Measurements from ENCODE around the gene TMEM129.

The TMEM129 gene

GRCh38 chr4:1743975-1744374 is 22.9 kb upstream of the TMEM129 start:
- DNase-seq = no peak

- DNase-seq = no peak
Measured at GRCh38 chr4:1743551-1743950, 22.4 kb upstream of the TMEM129 start.

GRCh38 chr4:1741208-1741607 is 20.1 kb upstream of the TMEM129 start:
- DNase-seq = no peak

- DNase-seq = no peak
Measured at GRCh38 chr4:1740021-1740545, 19.0 kb upstream of the TMEM129 start.

GRCh38 chr4:1739358-1739757 is 18.2 kb upstream of the TMEM129 start:
- no peak for DNase-seq

- DNase-seq = no peak
Measured at GRCh38 chr4:1738410-1738809, 17.3 kb upstream of the TMEM129 start.

- no peak for DNase-seq
Measured at GRCh38 chr4:1737666-1738065, 16.5 kb upstream of the TMEM129 start.

GRCh38 chr4:1736812-1737211 is 15.7 kb upstream of the TMEM129 start:
- no peak for DNase-seq

- no peak for DNase-seq
Measured at GRCh38 chr4:1735215-1735614, 14.1 kb upstream of the TMEM129 start.

- no peak for DNase-seq
Measured at GRCh38 chr4:1732911-1733310, 11.8 kb upstream of the TMEM129 start.

GRCh38 chr4:1731180-1731579 is 10.1 kb upstream of the TMEM129 start:
- DNase-seq = no peak

GRCh38 chr4:1730532-1731135 is 9.5 kb upstream of the TMEM129 start:
- DNase-seq = no peak

GRCh38 chr4:1728061-1728980 is 7.2 kb upstream of the TMEM129 start:
- DNase-seq = no peak

- DNase-seq = no peak
Measured at GRCh38 chr4:1727117-1728031, 6.3 kb upstream of the TMEM129 start.

- DNase-seq = peak; percentile 89
Measured at GRCh38 chr4:1726146-1726934, 5.2 kb upstream of the TMEM129 start.

GRCh38 chr4:1725521-1725920 is 4.4 kb upstream of the TMEM129 start:
- DNase-seq = no peak

GRCh38 chr4:1723131-1723801 is 2.1 kb upstream of the TMEM129 start:
- peak; percentile 71 for DNase-seq

- DNase-seq = peak; percentile 24
Measured at GRCh38 chr4:1722551-1723118, 1.5 kb upstream of the TMEM129 start.

- DNase-seq = no peak
Measured at GRCh38 chr4:1721666-1722550, 785 bp upstream of the TMEM129 start.
